ENCODE measurements around the gene FAHD1. TPM values are rescaled to one million over a fixed set of nuclear protein-coding genes. Genes with fewer than 3 reads are reported as not detected.
A peak's percentile ranks its signal among the peaks of the same experiment; 100 is the strongest.

The FAHD1 gene
- total RNA-seq, 1 donor from 2014 or later: 26.5 TPM

- Mint-ChIP-seq H3K4me1 (ENCODE audit: low read depth, unreplicated experiment) (no peaks in the 10 kb centered on the region), H3K4me3 (ENCODE audit: unreplicated experiment) (no peak overlapping the region), H3K27me3 (ENCODE audit: unreplicated experiment) (peaks cover 8% of the 10 kb centered on the region), H3K9me3 (ENCODE audit: unreplicated experiment) (peaks cover 3% of the 10 kb centered on the region), H3K36me3 (ENCODE audit: unreplicated experiment) (no peaks in the 10 kb centered on the region), H3K27ac (ENCODE audit: unreplicated experiment) (no peak overlapping the region)
- TF ChIP-seq CTCF (IDR thresholded peaks at IDR 0.05; ENCODE audit: partially characterized antibody, unreplicated experiment): no peak
- no peak for DNase-seq
Observed at GRCh38 chr16:1787056-1787321, 40.0 kb upstream of the FAHD1 start.

GRCh38 chr16:1787322-1788094 is 39.5 kb upstream of the FAHD1 start:
- no peak for TF ChIP-seq CTCF (IDR thresholded peaks at IDR 0.05; ENCODE audit: partially characterized antibody, unreplicated experiment)
- H3K27ac Mint-ChIP-seq (ENCODE audit: unreplicated experiment): no peak overlapping the region
- H3K4me3 Mint-ChIP-seq (ENCODE audit: unreplicated experiment): no peak overlapping the region
- no peaks in the 10 kb centered on the region for H3K36me3 Mint-ChIP-seq (ENCODE audit: unreplicated experiment)
- peak; percentile 20 for DNase-seq
- peaks cover 7% of the 10 kb centered on the region for H3K27me3 Mint-ChIP-seq (ENCODE audit: unreplicated experiment)
- no peaks in the 10 kb centered on the region for H3K4me1 Mint-ChIP-seq (ENCODE audit: low read depth, unreplicated experiment)
- peaks cover 3% of the 10 kb centered on the region for H3K9me3 Mint-ChIP-seq (ENCODE audit: unreplicated experiment)

GRCh38 chr16:1788095-1788707 is 38.8 kb upstream of the FAHD1 start:
- Mint-ChIP-seq H3K27me3 (ENCODE audit: unreplicated experiment) (peaks cover 3% of the 10 kb centered on the region), H3K9me3 (ENCODE audit: unreplicated experiment) (peaks cover 2% of the 10 kb centered on the region), H3K4me1 (ENCODE audit: low read depth, unreplicated experiment) (no peaks in the 10 kb centered on the region), H3K27ac (ENCODE audit: unreplicated experiment) (no peak overlapping the region), H3K36me3 (ENCODE audit: unreplicated experiment) (no peaks in the 10 kb centered on the region), H3K4me3 (ENCODE audit: unreplicated experiment) (no peak overlapping the region)
- no peak for TF ChIP-seq CTCF (IDR thresholded peaks at IDR 0.05; ENCODE audit: partially characterized antibody, unreplicated experiment)
- DNase-seq: peak; percentile 16

GRCh38 chr16:1788708-1789100 is 38.3 kb upstream of the FAHD1 start:
- no peaks in the 10 kb centered on the region for H3K27me3 Mint-ChIP-seq (ENCODE audit: unreplicated experiment)
- DNase-seq: peak; percentile 15
- TF ChIP-seq CTCF (IDR thresholded peaks at IDR 0.05; ENCODE audit: partially characterized antibody, unreplicated experiment): no peak
- H3K27ac Mint-ChIP-seq (ENCODE audit: unreplicated experiment): no peak overlapping the region
- peaks cover 2% of the 10 kb centered on the region for H3K9me3 Mint-ChIP-seq (ENCODE audit: unreplicated experiment)
- no peaks in the 10 kb centered on the region for H3K4me1 Mint-ChIP-seq (ENCODE audit: low read depth, unreplicated experiment)
- no peaks in the 10 kb centered on the region for H3K36me3 Mint-ChIP-seq (ENCODE audit: unreplicated experiment)
- no peak overlapping the region for H3K4me3 Mint-ChIP-seq (ENCODE audit: unreplicated experiment)

- no peaks in the 10 kb centered on the region for H3K36me3 Mint-ChIP-seq (ENCODE audit: unreplicated experiment)
- H3K4me3 Mint-ChIP-seq (ENCODE audit: unreplicated experiment): no peak overlapping the region
- TF ChIP-seq CTCF (IDR thresholded peaks at IDR 0.05; ENCODE audit: partially characterized antibody, unreplicated experiment): no peak
- H3K4me1 Mint-ChIP-seq (ENCODE audit: low read depth, unreplicated experiment): no peaks in the 10 kb centered on the region
- peak; percentile 17 for DNase-seq
- no peak overlapping the region for H3K27ac Mint-ChIP-seq (ENCODE audit: unreplicated experiment)
- H3K27me3 Mint-ChIP-seq (ENCODE audit: unreplicated experiment): no peaks in the 10 kb centered on the region
- H3K9me3 Mint-ChIP-seq (ENCODE audit: unreplicated experiment): peaks cover 2% of the 10 kb centered on the region
Observed at GRCh38 chr16:1789643-1790045, 37.4 kb upstream of the FAHD1 start.
